IPS DF 19.7 (cell line): Measurements from ENCODE around the gene LIPM.
A peak's percentile ranks its signal among the peaks of the same experiment; 100 is the strongest.

ENCODE experiments used
- DNase-seq: peaks from one replicate; pipeline ENCODE4 v3.0.0-alpha.2; 2013; ENCODE audit warnings: low read depth, low spot score

Gene LIPM

GRCh38 chr10:88840104-88840503, 37.6 kb downstream of the LIPM start:
- no peak for DNase-seq

- no peak for DNase-seq
Observed at GRCh38 chr10:88840881-88841280, 38.4 kb downstream of the LIPM start.

GRCh38 chr10:88841316-88842111, 39.0 kb downstream of the LIPM start:
- DNase-seq: no peak

GRCh38 chr10:88843171-88843570, 40.6 kb downstream of the LIPM start:
- no peak for DNase-seq

- DNase-seq: no peak
Observed at GRCh38 chr10:88848499-88848898, 46.0 kb downstream of the LIPM start.

GRCh38 chr10:88849234-88849633, 46.7 kb downstream of the LIPM start:
- no peak for DNase-seq

- DNase-seq: no peak
Observed at GRCh38 chr10:88850712-88851111, 48.2 kb downstream of the LIPM start.

- peak; percentile 23 for DNase-seq
Observed at GRCh38 chr10:88851706-88852105, 49.2 kb downstream of the LIPM start, which contains the start of gene ANKRD22. Gene ANKRD22 (minus strand): TSS chr10:88851844. CDS start chr10:88851607, 237 bp downstream.

- no peak for DNase-seq
Observed at GRCh38 chr10:88852327-88852726, 49.8 kb downstream of the LIPM start.

GRCh38 chr10:88853155-88853881, 50.8 kb downstream of the LIPM start:
- no peak for DNase-seq

- DNase-seq: no peak
Observed at GRCh38 chr10:88854684-88855083, 52.2 kb downstream of the LIPM start.

- no peak for DNase-seq
Observed at GRCh38 chr10:88857831-88858230, 55.3 kb downstream of the LIPM start.

- DNase-seq: no peak
Observed at GRCh38 chr10:88858491-88858890, 56.0 kb downstream of the LIPM start.

- DNase-seq: no peak
Observed at GRCh38 chr10:88861036-88861435, 58.5 kb downstream of the LIPM start.

GRCh38 chr10:88865281-88865876, 62.8 kb downstream of the LIPM start:
- DNase-seq: no peak

GRCh38 chr10:88866454-88866853, 63.9 kb downstream of the LIPM start:
- DNase-seq: no peak

- no peak for DNase-seq
Observed at GRCh38 chr10:88870089-88870488, 67.6 kb downstream of the LIPM start.
